Left renal pelvis (tissue), 4 donors: ENCODE results near the gene SLC38A8. TPM values are rescaled to one million over a fixed set of nuclear protein-coding genes. Genes with fewer than 3 reads are reported as not detected.

Experiments
- DNase-seq, 4 donors: peaks; one replicate each; pipeline ENCODE4 v3.0.0-alpha.2; 2013; ENCODE audit warnings: low read depth in 4 of 4, low spot score in 3 of 4
- polyA plus RNA-seq, 4 donors: library from polyadenylated mRNA; unstranded; fragments of 120-200 nt; gene quantifications; one replicate each; pipeline ENCODE4 v1.2.1, GENCODE V29; 2013; ENCODE audit not compliant: insufficient read length in 4 of 4

Gene SLC38A8
- polyA plus RNA-seq, result not detected

- DNase-seq, result no peak
Observed at GRCh38 chr16:84042308-84042878, at the start of gene SLC38A8. SLC38A8 (minus strand) TSS chr16:84042795; CDS start chr16:84042157, 638 bp downstream.

GRCh38 chr16:84091460-84091859, 48.9 kb upstream of the SLC38A8 start:
- no peak for DNase-seq

GRCh38 chr16:84090211-84090610, 47.6 kb upstream of the SLC38A8 start:
- DNase-seq, result no peak

- DNase-seq, result no peak
Observed at GRCh38 chr16:84088695-84089395, 46.2 kb upstream of the SLC38A8 start.

GRCh38 chr16:84087466-84088151, 45.0 kb upstream of the SLC38A8 start:
- DNase-seq, result no peak

GRCh38 chr16:84087001-84087400, 44.4 kb upstream of the SLC38A8 start:
- no peak for DNase-seq

- DNase-seq, result no peak
Observed at GRCh38 chr16:84086341-84086740, 43.7 kb upstream of the SLC38A8 start.

GRCh38 chr16:84085773-84086172, 43.2 kb upstream of the SLC38A8 start:
- DNase-seq, result no peak

- no peak for DNase-seq
Observed at GRCh38 chr16:84085271-84085667, 42.7 kb upstream of the SLC38A8 start.

- DNase-seq, result peak; percentile 14 to 41 (median 30)
Observed at GRCh38 chr16:84084570-84085270, 42.1 kb upstream of the SLC38A8 start.

- DNase-seq, result no peak
Observed at GRCh38 chr16:84082835-84083569, 40.4 kb upstream of the SLC38A8 start.

- DNase-seq, result no peak
Observed at GRCh38 chr16:84082110-84082509, 39.5 kb upstream of the SLC38A8 start.

- DNase-seq, result no peak
Observed at GRCh38 chr16:84081446-84081989, 38.9 kb upstream of the SLC38A8 start.

GRCh38 chr16:84080813-84081212, 38.2 kb upstream of the SLC38A8 start:
- no peak for DNase-seq

- no peak for DNase-seq
Observed at GRCh38 chr16:84080378-84080777, 37.8 kb upstream of the SLC38A8 start.

- no peak for DNase-seq
Observed at GRCh38 chr16:84079664-84080063, 37.1 kb upstream of the SLC38A8 start.

- DNase-seq, result no peak
Observed at GRCh38 chr16:84075376-84075775, 32.8 kb upstream of the SLC38A8 start.

GRCh38 chr16:84074721-84075120, 32.1 kb upstream of the SLC38A8 start:
- no peak for DNase-seq

- DNase-seq, result no peak
Observed at GRCh38 chr16:84072014-84072413, 29.4 kb upstream of the SLC38A8 start.

- no peak for DNase-seq
Observed at GRCh38 chr16:84071121-84071520, 28.5 kb upstream of the SLC38A8 start.
